GOT3 (cell line): Measurements from ENCODE around the gene WRAP73.

Experiments
- DNase-seq: peaks from one replicate; lab custom pipeline; 2025; ENCODE audit warnings: mixed read lengths; lab: John Stamatoyannopoulos, UW

Gene WRAP73

GRCh38 chr1:3668585-3669300 is 18.8 kb upstream of the WRAP73 start:
- no peak for DNase-seq

- DNase-seq: no peak
Measured at GRCh38 chr1:3668148-3668547, 18.2 kb upstream of the WRAP73 start.

- no peak for DNase-seq
Measured at GRCh38 chr1:3664700-3665375, 14.9 kb upstream of the WRAP73 start.

- no peak for DNase-seq
Measured at GRCh38 chr1:3663999-3664699, 14.2 kb upstream of the WRAP73 start.

- DNase-seq: no peak
Measured at GRCh38 chr1:3662080-3662671, 12.3 kb upstream of the WRAP73 start.

DNA sequence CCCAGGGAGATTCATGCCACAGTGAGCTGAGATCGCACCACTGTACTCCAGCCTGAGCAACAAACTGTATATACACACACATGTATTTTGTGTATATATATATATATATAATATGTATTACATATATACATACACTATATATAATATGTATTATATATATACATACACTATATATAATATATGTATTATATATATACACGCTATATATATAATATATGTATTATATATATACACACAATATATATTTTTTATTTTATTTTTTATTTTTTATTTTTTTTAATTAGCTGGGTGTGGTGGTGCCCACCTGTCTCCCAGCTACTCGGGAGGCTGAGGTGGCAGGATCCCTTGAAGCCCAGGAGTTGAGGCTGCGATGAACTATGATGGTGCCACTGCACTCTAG is 11.7 kb upstream of the WRAP73 start:
- no peak for DNase-seq

DNA sequence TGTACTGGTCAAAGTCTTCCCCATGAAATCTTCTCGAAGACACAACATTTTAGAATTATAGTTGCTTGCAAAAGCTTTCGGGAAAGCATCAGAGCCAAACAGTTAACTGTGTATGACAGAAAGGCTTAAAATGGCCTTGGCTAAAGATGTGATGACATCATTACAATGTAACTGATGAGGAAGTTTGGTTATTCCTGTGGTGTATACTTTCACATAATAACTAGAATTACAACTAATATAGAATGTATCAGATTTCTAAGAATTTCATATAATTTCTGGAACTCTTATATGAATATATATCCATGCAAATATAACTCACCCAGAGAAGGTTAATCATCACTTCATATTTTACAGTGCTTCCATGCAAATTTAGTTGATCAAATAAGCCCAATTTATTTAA is 10.8 kb upstream of the WRAP73 start:
- no peak for DNase-seq

GRCh38 chr1:3659093-3659492 is 9.2 kb upstream of the WRAP73 start:
- DNase-seq: no peak

GRCh38 chr1:3658231-3658615 is 8.3 kb upstream of the WRAP73 start:
- DNase-seq: no peak

DNA sequence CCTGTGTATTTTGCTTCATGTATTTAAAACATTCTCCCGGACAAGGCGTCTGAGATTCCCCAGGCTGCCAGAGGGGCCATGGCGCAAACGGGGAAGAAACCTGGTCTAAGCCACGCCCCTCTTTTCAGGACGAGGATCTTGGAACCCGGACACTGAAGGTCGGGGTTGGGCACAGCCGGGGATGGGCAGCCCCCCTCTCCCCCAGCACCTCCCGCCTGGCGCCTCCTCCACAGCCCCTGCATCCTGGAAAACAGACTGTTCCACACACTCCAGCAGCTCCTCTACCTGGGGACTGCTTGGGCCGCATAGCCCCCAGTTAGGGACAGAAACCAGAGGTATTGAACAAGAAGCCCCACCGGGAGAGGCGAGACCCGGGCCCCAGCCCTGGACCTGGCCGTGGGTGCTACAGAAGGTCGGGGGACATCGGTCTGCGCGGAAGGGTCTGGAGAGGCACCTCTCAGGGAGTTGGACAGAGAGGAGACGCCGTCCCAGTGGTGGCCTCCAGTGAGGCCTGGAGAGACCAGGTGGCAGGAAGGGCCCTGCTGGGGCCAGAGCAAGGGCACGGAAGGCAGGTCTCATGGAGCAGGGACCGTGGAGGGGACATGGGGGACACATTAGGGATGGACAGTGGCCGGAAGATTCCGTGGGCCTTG is 7.8 kb upstream of the WRAP73 start:
- DNase-seq: no peak

- DNase-seq: no peak
Measured at GRCh38 chr1:3657096-3657475, 7.2 kb upstream of the WRAP73 start.

DNA sequence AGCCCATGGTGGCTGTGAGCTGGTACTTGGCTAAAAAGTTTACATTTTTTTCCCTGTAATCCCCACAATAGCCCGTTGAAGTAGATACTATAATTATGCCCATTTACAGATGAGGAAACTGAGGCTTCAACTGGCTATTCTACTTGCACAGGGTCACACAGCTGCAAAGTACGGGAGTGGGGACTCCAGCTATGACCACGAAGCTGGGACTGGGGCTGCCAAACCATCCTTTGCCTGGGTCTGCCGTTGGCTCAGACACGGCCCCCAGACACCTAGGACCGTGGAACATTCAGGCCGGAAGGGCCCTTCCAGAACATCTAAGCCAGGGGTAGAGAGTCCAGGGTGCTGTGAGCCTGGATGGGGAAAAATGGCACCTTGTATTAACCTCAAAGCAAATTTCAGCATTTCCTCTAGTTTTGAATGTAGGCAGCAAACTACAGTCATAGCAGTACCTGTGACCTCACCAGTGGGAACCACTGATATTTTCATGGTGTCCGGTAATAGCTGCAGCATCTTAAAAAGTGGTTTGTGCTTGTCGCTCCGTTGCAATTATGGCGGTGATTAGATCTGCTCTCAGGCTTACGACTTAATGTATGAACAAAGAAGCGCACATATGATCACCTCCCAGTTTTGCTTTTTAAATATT is 6.7 kb upstream of the WRAP73 start:
- DNase-seq: no peak

DNA sequence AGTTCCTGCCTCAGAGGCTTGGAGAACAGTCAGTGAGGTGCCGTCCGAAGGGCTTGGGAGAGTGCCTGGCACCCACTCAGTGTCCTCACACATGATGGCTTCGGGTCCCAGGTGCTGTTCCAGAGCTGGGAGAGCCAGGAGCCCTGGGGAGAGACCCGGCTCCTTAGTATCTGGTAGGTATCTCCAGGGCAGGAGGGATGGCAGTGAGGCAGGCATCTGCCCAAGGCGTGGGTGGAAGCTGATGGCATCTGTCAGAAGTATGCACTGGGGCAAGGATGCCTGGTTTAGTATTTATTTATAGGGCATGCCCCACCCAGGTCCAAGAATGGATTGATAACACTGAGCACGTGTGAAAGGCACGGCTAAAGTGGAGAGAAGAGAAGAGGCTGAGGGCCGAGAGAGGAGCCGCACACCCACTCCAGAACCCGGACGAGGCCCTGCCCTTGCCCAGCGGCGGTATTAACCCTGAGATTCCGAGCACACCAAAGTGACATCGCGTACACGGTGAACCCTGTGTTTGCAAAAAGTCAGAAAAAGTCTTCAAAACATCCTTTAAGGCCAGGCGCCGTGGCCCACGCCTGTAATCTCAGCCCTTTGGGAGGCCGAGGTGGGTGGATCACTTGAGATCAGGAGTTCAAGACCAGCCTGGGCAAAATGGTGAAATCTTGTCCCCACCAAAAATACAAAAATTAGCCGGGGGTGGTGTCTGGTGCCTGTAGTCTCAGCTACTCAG is 4.8 kb upstream of the WRAP73 start:
- no peak for DNase-seq

GRCh38 chr1:3653286-3653618 is 3.3 kb upstream of the WRAP73 start:
- no peak for DNase-seq

GRCh38 chr1:3652548-3653285 is 2.8 kb upstream of the WRAP73 start:
- DNase-seq: no peak

DNA sequence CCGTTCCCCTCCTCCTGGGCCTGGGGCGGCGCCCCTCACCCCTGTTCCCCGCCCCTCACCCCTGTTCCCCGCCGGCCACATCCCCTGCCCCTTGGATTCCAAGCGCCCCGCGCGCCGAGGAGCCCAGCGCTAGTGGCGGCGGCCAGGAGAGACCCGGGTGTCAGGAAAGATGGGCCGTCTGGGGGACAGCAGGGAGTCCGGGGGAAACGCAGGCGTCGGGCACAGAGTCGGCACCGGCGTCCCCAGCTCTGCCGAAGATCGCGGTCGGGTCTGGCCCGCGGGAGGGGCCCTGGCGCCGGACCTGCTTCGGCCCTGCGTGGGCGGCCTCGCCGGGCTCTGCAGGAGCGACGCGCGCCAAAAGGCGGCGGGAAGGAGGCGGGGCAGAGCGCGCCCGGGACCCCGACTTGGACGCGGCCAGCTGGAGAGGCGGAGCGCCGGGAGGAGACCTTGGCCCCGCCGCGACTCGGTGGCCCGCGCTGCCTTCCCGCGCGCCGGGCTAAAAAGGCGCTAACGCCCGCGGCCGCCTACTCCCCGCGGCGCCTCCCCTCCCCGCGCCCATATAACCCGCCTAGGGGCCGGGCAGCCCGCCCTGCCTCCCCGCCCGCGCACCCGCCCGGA is 2.1 kb upstream of the WRAP73 start, which contains the start of gene TP73:
Gene TP73, plus strand, starts transcription at position 587 of the 618 bp plus-strand sequence. CDS start 29,850 bp downstream, outside the sequence.
- DNase-seq: no peak

DNA sequence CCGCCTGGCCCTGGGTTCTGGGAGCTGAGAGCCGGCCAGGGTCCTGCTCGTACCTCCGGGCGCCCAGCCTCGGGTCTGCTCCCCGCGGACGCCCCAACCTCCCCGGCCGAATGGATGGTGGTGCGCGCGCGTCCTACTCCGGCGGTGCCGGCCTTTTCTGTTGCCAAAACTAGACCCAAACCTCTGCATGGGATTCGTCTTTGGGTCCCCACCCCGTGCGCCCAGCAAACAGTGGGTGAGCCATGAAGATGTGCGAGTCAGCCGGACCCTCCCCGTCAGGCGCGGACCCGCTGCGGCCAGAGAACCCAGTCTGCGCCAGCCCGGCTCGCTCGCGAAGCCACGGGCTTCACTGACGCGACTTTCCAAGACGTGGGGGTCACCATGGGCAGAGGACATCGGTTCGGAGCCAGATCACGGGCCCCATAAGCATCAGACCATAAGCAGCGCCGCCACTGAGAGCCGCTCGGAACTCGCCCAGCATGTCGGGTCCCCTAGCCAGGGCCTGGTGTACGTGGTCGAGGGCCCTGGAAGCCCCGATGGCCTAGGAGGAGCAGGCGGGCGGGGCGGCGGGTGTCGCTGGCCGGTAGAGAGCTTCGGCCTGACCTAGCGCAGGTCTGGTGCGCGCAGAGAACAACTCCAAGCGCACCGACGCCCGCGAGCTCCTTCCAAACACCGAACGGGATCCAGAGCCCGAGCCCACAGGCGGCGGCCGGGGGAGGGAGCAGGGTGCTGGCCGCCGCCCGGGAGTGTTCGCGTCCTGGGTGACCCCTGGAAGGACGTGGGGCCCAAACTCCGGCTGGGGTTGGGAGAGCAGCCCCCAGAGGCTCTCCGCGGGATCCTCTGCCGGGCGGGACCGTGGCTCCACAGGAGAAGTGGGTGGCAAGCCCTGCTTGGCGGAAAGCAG is 1.4 kb upstream of the WRAP73 start:
- no peak for DNase-seq

DNA sequence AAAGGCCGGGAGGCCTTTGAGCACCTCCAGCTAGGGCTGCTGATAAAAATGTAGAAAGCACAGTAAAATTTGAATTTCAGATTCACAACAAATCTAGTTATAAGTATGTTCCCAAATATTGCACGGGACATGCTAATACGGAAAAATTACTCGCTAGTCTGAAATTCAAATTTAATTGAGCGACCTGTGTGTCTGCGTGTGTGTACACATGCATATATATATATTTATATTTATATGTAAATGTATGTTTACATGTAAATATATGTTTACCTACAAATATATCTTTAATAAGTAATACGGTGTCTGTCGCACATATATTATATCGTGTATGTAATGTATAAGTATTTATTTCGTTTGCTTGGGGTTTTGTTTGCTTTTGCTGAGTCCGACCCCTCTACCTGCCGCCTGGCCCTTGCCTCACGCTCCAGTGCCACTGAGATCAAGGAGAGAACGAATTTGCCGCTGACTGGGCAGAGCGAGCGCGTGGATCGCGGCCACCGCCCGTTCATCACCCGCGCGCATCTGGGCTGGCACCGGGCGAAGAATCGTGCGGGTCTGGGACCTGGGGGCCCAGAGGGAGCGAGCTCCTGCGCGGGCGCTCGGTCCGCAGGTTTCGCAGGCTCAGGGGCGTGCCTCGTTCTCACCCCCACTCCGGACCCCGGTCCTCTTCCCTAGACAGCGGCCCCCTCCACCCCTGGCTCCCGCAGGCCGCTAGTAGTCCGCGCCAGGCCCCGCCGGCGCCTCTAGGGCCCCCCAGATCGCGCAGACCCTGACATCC is 534 bp upstream of the WRAP73 start:
- no peak for DNase-seq
